DND-41 (cell line): Measurements from ENCODE around the gene YIPF3.

Experiments used
- ATAC-seq: fragments of 200-7000 bp; cut with Tn5 transposase; 3 replicates; pipeline ENCODE4 v1.9.1; 2021; ENCODE audit warnings: low read depth; ENCODE audit not compliant: insufficient read depth
- DNase-seq: peaks from one replicate; pipeline ENCODE4 v3.0.0-alpha.2; 2020
- H2AFZ ChIP-seq: 2 replicates; pipeline ENCODE4 v1.6.0; 2012; ENCODE audit warnings: low read depth, low read length
- H3K27ac ChIP-seq: 2 replicates; pipeline ENCODE4 v1.5.1; 2012; ENCODE audit warnings: low read length, inconsistent platforms
- H3K27me3 ChIP-seq: fragments of 200-600 bp; sonication (generic); 2 replicates; pipeline ENCODE4 v1.6.0; 2012; ENCODE audit warnings: low read length, mild to moderate bottlenecking, inconsistent platforms; ENCODE audit not compliant: insufficient read depth, poor library complexity
- H3K36me3 ChIP-seq: 2 replicates; pipeline ENCODE4 v1.5.1; 2012; ENCODE audit warnings: low read length, inconsistent platforms; ENCODE audit not compliant: insufficient read depth
- H3K4me1 ChIP-seq: 2 replicates; pipeline ENCODE4 v1.5.1; 2012; ENCODE audit warnings: mild to moderate bottlenecking, low read length; ENCODE audit not compliant: insufficient read depth
- H3K4me2 ChIP-seq: 2 replicates; pipeline ENCODE4 v1.6.0; 2012; ENCODE audit warnings: mild to moderate bottlenecking, moderate library complexity, low read length, inconsistent platforms; ENCODE audit not compliant: insufficient read depth
- H3K4me3 ChIP-seq, 2 experiments: fragments of 200-600 bp in 1 of 2; shearing (Covaris generic) in 1 of 2; 2 replicates each; pipeline ENCODE4 v1.5.1; 2012 to 2016; ENCODE audit warnings: inconsistent platforms in 2 of 2, low read length in 2 of 2, mild to moderate bottlenecking in 2 of 2, low read depth in 1 of 2, moderate library complexity in 1 of 2
- H3K79me2 ChIP-seq: 2 replicates; pipeline ENCODE4 v1.6.0; 2012; ENCODE audit warnings: low read length, inconsistent platforms; ENCODE audit not compliant: insufficient read depth
- H3K9ac ChIP-seq: 2 replicates; pipeline ENCODE4 v1.6.0; 2012; ENCODE audit warnings: low read depth, mild to moderate bottlenecking, inconsistent platforms, low read length, moderate library complexity
- H3K9me3 ChIP-seq: 2 replicates; pipeline ENCODE4 v1.5.1; 2012; ENCODE audit warnings: low read length, moderate library complexity, mild to moderate bottlenecking, inconsistent platforms; ENCODE audit not compliant: insufficient read depth, severe bottlenecking
- H4K20me1 ChIP-seq: 2 replicates; pipeline ENCODE4 v1.6.0; 2012; ENCODE audit warnings: low read length; ENCODE audit not compliant: insufficient read depth
- EZH2 ChIP-seq: IDR thresholded peaks from 3 replicates; pipeline ENCODE4 v1.6.1; 2012; ENCODE audit warnings: borderline replicate concordance, low read depth, mild to moderate bottlenecking, moderate library complexity, low read length, inconsistent platforms; ENCODE audit not compliant: severe bottlenecking
- TF ChIP-seq, protein P1 (sequence below): IDR thresholded peaks from 2 replicates; pipeline ENCODE4 v1.5.1; 2012; ENCODE audit warnings: borderline replicate concordance, low read length, moderate library complexity, mild to moderate bottlenecking; ENCODE audit not compliant: poor library complexity, severe bottlenecking; ENCODE audit errors: extremely low read depth

The YIPF3 gene

DNA sequence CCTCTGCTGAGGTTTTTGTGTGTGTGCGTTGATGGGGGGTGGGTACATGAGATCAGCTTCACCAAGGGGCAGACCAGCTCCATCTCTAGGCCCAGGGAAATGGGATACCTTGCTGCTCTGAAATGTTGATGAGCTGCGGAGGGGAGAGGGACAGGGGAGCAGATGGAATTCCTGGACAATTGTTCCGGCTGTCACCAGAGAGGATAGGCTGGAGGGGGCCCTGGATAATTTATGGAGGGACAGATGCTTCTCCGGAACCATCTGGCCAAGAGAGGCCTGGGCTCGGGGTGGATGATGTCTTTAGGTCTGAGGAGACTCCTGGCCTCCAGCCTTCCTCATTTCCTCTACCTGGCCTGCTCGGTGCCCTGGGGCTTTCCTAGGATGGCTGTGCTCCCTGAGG lies 41.2 kb downstream of the YIPF3 start:
- no peak overlapping the region for H3K27ac ChIP-seq
- H3K9ac ChIP-seq = no peak overlapping the region
- peaks cover 23% of the 10 kb centered on the region for H3K79me2 ChIP-seq
- peaks cover 28% of the 10 kb centered on the region for H3K4me1 ChIP-seq
- H2AFZ ChIP-seq = no peak overlapping the region
- DNase-seq (no peak), ATAC-seq (no peak)
- H3K4me2 ChIP-seq = no peak overlapping the region
- no peak overlapping the region for H3K4me3 ChIP-seq
- H3K36me3 ChIP-seq = no peaks in the 10 kb centered on the region
- no peaks in the 10 kb centered on the region for H4K20me1 ChIP-seq
- no peaks in the 10 kb centered on the region for H3K27me3 ChIP-seq
- no peaks in the 10 kb centered on the region for H3K9me3 ChIP-seq
- TF ChIP-seq, protein P1, sequence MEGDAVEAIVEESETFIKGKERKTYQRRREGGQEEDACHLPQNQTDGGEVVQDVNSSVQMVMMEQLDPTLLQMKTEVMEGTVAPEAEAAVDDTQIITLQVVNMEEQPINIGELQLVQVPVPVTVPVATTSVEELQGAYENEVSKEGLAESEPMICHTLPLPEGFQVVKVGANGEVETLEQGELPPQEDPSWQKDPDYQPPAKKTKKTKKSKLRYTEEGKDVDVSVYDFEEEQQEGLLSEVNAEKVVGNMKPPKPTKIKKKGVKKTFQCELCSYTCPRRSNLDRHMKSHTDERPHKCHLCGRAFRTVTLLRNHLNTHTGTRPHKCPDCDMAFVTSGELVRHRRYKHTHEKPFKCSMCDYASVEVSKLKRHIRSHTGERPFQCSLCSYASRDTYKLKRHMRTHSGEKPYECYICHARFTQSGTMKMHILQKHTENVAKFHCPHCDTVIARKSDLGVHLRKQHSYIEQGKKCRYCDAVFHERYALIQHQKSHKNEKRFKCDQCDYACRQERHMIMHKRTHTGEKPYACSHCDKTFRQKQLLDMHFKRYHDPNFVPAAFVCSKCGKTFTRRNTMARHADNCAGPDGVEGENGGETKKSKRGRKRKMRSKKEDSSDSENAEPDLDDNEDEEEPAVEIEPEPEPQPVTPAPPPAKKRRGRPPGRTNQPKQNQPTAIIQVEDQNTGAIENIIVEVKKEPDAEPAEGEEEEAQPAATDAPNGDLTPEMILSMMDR = no peak
- TF ChIP-seq EZH2 = no peak

DNA sequence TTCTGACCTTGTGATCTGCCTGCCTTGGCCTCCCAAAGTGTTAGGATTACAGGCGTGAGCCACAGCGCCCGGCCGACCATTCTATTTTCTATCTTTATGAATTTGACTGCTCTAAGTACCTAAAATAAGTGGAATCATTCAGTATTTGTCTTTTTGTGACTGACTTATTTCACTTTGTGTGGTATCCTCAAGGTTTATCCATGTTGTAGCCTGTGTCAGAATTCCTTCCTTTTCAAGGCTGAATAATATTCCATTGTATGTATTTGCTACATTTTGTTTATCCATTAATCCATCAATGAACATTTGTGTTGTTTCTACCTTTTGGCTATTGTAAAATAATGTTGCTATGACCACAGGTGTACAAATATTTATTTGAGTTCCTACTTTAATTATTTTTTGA lies 44.2 kb downstream of the YIPF3 start:
- no peak for ATAC-seq
- H3K9me3 ChIP-seq = no peaks in the 10 kb centered on the region

DNA sequence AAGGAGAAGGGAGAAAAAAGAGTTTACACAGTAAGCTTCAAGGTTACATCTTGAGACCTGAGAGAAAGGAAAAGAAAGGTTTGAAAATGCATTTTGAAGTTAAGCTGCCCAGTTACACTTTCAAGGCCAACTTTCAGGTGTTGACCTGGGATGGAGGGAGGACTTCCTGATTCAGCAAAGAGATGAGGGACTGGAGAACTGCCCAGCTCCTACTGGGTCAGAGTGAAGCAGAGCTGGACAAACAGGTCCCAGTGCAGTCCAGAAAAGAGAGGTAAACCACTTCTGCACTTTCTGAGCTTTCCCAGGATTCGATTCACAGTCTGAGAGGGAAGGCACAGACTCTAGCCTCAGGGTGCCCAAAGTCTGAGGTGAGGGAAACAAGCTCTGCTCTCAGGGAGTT lies 45.3 kb downstream of the YIPF3 start:
- Histone ChIP-seq H3K4me3 (no peak overlapping the region), H4K20me1 (no peaks in the 10 kb centered on the region), H3K79me2 (no peaks in the 10 kb centered on the region), H3K4me1 (peaks cover 1% of the 10 kb centered on the region; the same call in 1 of the 2 replicates), H2AFZ (no peak overlapping the region), H3K4me2 (no peak overlapping the region), H3K36me3 (no peaks in the 10 kb centered on the region), H3K27me3 (peaks cover 2% of the 10 kb centered on the region), H3K27ac (no peak overlapping the region), H3K9me3 (no peaks in the 10 kb centered on the region), H3K9ac (no peak overlapping the region)
- DNase-seq (no peak), ATAC-seq (no peak)
- TF ChIP-seq, protein P1 = no peak
- TF ChIP-seq EZH2 = no peak

More for the DNA sequence above, 44.2 kb downstream of the YIPF3 start:
- H3K27me3 ChIP-seq = no peaks in the 10 kb centered on the region
- H3K4me3 ChIP-seq = no peak overlapping the region
- TF ChIP-seq EZH2 = no peak
- H3K4me2 ChIP-seq = no peak overlapping the region
- no peak for DNase-seq
- H3K9ac ChIP-seq = no peak overlapping the region
- H4K20me1 ChIP-seq = no peaks in the 10 kb centered on the region
- peaks cover 10% of the 10 kb centered on the region for H3K4me1 ChIP-seq
- no peak overlapping the region for H2AFZ ChIP-seq
- H3K36me3 ChIP-seq = no peaks in the 10 kb centered on the region
- H3K79me2 ChIP-seq = peaks cover under 1% of the 10 kb centered on the region; the same call in 1 of the 2 replicates
- H3K27ac ChIP-seq = no peak overlapping the region

DNA sequence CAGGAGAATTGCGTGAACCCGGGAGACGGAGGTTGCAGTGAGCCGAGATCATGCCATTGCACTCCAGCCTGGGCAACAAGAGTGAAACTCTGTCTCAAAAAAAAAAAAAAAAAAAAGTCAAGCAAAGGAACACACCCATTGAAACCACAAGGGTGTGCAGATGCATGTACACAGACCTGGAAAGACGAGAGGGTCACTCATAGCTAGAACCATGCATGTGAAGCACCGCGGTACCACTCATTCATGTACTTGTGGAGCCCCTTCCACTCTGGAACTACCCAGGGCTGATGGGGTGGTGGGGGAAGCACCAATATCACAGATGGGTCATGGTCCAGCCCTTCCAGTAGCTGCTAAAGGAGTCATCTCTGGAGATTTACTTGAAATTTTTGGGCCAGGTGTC lies 46.8 kb downstream of the YIPF3 start:
- H3K4me3 ChIP-seq = no peak overlapping the region
- no peak overlapping the region for H3K9ac ChIP-seq
- H4K20me1 ChIP-seq = no peaks in the 10 kb centered on the region
- H3K79me2 ChIP-seq = no peaks in the 10 kb centered on the region
- H3K9me3 ChIP-seq = no peaks in the 10 kb centered on the region
- H3K4me2 ChIP-seq = no peak overlapping the region
- no peaks in the 10 kb centered on the region for H3K36me3 ChIP-seq
- ATAC-seq (no peak), DNase-seq (no peak)
- no peak overlapping the region for H2AFZ ChIP-seq
- no peak for TF ChIP-seq EZH2
- TF ChIP-seq, protein P1 = no peak
- H3K4me1 ChIP-seq = no peaks in the 10 kb centered on the region
- H3K27me3 ChIP-seq = peaks cover 3% of the 10 kb centered on the region
- H3K27ac ChIP-seq = no peak overlapping the region
